Amniotic stem cell (primary cell): ENCODE data around the gene BST1.

Experiments used
- DNase-seq: peaks from one replicate; lab custom pipeline; 2025; lab: John Stamatoyannopoulos, UW

BST1 gene

GRCh38 chr4:15779306-15779705, 76.4 kb downstream of the BST1 start:
- DNase-seq = no peak

GRCh38 chr4:15779809-15780208, 76.9 kb downstream of the BST1 start:
- DNase-seq = no peak

GRCh38 chr4:15781427-15782095, 78.7 kb downstream of the BST1 start:
- no peak for DNase-seq
